Activated B cell treated with CpG ODN at 0.5 μM for 24 hours (primary cell): Measurements from ENCODE around the gene HOXC4. TPM values are rescaled to one million over a fixed set of nuclear protein-coding genes. Genes with fewer than 3 reads are reported as not detected.

Source experiments
- total RNA-seq: library from RNA; stranded (reverse); gene quantifications from 2 replicates; pipeline ENCODE4 v1.2.3, GENCODE V29; 2022

HOXC4 gene
- total RNA-seq, 1 donor from 2014 or later = 4.3 TPM

Other genes with a start within 250 kb of the HOXC4 start
- not detected in 2 replicates for gene HOXC13, start 115.0 kb upstream of the HOXC4 start, total RNA-seq
- not detected in 2 replicates for gene HOXC12, start 98.9 kb upstream of the HOXC4 start, total RNA-seq
- gene HOXC11, start 80.7 kb upstream of the HOXC4 start, total RNA-seq = not detected in 2 replicates
- not detected in 2 replicates for gene HOTAIR, start 78.9 kb upstream of the HOXC4 start, total RNA-seq
- gene HOXC10, start 68.7 kb upstream of the HOXC4 start, total RNA-seq = not detected in 2 replicates
- gene HOXC9, start 53.7 kb upstream of the HOXC4 start, total RNA-seq = not detected in 2 replicates
- not detected in 2 replicates for gene HOXC8, start 44.9 kb upstream of the HOXC4 start, total RNA-seq
- gene HOXC6, start 25.4 kb upstream of the HOXC4 start, total RNA-seq = not detected in 2 replicates
- not detected in 2 replicates for gene HOXC5, start 20.8 kb upstream of the HOXC4 start, total RNA-seq
- gene SMUG1, start 135.2 kb downstream of the HOXC4 start, total RNA-seq = 31.2 and 38.6 TPM in 2 replicates
- gene CBX5, start 226.3 kb downstream of the HOXC4 start, total RNA-seq = 77.3 TPM in 2 replicates
- 1,995 and 2,126 TPM in 2 replicates for gene HNRNPA1, start 226.9 kb downstream of the HOXC4 start, total RNA-seq
- gene NFE2, start 247.2 kb downstream of the HOXC4 start, total RNA-seq = not detected in 2 replicates